Stimulated activated CD4-positive, alpha-beta T cell treated with anti-CD3 and anti-CD28 coated beads, Interleukin-1b, Interleukin-23, amount 100 ng/mL, for 48 hours (primary cell): ENCODE measurements around the gene NELFA.
"Not testable (repeated sequence)": the region's sequence is repeated elsewhere in the genome, so short reads cannot be mapped to it uniquely, and the experiment has no call there.

Experiments
- DNase-seq: peaks from one replicate; pipeline ENCODE4 v3.0.0-alpha.2; 2020

Gene NELFA

DNA sequence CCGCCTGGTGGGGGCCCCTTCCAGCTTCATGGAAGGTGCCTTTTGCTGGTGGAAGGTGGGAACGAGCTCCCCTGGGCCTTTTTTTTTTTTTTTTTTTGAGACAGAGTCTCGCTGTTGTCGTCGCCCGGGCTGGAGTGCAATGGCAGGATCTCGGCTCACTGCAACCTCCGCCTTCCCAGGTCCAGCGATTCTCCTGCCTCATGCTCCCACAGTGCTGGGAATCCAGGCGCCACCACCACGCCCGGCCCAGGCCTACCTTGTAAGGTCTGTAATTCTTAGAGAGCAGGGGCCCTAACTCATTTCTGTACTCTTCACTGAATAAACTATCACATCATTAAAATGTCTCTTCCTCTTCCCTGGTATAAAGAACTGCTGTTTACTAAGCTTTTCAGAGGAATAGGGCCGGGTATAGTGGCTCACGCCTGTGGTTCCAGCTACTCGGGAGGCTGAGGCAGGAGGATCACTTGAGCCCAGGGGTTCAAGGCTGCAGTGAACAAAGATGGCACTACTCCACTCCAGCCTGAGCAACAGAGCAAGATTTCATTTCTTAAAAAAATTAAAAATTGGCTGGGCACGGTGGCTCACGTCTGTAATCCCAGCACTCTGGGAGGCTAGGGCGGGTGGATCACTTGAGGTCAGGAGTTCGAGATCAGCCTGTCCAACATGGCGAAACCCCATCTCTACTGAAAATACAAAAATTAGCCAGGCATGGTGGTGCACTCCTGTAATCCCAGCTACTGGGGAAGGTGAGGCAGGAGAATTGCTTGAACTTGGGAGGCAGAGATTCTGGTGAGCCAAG is 14.9 kb downstream of the NELFA start:
- not testable (repeated sequence) for DNase-seq

DNA sequence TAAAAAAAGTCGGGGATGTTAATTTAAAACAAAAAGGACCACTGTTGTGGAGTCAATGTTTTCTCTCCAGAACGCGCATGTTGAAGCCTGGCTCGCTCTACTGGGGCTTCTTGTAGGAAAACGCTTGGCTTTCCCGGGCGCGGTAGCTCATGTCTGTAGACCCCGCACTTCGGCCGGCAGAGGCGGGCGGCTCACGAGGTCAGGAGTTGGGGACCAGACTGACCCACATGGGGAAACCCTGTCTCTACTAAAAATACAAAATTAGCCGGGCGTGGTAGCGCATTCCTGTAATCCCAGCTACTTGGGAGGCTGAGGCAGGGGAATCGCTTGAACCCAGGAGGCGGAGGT is 15.6 kb downstream of the NELFA start:
- DNase-seq, result no peak

DNA sequence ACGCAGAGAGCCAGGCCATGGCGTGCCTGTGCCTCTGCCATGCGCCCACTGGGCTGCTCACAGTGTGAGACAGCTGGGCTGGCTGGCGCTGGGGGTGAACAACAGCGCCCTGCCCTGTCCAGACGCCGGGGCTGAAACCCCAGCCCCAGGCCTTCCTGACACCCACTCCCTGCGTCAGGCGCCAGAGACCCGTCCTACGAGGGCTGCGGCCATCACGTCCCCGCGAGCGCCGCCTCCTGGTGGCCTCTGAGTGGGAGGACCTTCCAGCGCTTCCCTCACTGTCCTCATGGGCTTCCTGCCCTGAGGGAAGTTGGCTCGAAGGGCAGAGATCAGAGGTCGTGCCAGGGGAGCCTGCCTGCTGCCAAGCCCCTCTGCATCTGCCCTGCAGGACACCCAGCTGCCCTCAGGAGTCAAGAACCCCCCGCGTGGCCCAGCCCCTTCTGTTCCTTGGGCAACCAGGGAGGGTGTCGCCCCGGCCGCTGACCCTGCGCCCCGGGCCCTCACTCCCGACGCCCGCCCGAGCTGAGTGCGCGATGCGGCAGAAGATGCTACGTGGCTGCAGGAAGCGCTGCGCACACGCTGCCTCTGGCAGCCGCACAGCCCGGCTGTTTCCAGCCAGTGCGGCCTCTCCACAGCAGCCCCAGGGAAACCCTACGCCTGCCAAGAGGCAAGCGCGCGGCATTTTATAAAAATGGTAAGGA is 16.2 kb downstream of the NELFA start:
- DNase-seq, result no peak

DNA sequence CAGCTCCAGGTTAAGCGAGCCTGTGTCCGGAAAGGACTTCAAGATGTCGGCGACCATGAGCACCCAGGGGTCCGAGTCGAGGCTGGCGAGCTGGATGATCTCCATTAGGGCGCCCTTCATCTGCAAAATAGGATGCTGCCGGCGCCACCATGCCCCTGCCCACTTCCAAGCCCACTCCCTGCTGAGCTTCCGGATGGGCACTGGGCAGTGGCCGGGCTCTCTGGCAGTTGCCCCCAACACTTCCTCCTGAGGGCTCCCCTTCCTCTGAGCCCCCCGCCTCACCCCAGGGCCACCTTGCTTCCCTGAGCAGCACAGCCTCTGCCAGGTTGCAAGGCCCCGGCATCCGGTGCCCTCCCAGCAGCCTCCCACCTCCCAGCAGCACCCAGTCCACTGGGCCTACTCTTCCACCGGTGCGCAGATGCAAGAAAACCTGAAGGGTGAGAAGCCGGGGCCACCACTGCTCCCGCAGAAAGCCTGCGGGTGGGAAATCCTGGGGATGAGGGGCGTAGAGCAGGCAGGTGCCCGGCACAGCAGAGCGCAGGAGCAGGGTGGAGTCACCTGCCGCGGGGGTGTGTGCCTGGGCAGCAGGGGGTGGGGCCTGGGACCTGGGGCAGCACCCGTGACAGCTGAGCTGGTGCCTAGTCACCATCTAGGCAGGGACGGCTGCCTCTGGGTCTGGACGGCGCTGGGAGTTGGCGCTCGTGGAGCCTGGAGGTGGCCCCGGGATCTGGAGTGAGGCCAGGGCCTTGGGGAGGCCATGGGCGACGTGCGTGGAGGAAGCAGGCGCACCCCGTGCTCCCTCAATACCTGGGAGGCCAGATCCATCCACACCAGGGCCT is 17.0 kb downstream of the NELFA start:
- DNase-seq, result no peak

DNA sequence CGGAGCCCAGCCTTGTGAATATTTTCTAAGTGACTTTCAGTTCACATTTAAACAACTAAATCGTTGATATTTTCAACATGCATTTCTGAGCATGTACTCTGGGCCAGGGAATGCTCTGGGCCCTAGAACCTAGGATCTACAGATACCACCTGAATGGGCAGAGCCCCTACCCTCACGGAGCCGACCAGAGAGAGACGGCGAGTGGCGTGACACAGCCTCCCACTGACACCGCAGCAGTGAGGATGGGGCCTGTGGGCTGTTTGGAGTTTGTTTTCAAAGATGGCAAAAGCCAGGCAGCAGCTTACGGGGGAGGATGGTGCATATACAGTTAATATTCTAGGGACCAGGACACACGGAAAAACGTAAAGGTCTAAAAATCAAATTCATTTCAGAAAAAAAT is 17.7 kb downstream of the NELFA start:
- DNase-seq, result no peak

DNA sequence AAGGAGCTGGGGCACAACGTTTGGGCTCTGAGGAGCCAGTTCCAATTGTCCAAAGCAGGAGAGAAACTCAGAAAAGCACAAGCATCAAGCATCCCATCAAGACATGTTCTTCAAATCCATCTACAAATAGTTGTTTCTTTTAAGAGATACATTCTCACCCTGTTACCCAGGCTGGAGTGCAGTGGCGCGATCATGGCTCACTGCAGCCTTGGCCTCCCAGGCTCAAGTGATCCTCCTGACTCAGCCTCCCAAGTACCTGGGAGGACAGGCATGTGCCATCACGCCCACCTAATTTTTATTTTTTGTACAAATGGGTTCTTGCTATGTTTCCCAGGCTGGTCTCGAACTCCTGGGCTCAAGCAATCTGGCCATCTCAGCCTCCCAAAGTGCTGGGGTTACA is 18.1 kb downstream of the NELFA start:
- DNase-seq, result no peak

DNA sequence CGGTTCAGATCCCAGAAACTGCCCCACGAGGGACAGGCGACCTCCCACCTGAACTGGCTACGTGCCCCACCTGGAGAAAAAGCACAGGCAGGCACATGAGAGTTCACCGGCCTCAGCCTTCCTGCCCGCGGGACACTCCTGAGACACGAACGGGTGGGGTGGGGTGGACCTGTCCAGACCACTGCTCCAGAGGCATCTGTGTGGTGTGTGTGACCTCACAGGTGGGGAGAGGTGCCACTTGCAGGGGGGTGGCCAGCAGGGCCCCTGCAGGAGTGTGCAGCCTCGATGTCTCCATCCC is 18.5 kb downstream of the NELFA start:
- no peak for DNase-seq

DNA sequence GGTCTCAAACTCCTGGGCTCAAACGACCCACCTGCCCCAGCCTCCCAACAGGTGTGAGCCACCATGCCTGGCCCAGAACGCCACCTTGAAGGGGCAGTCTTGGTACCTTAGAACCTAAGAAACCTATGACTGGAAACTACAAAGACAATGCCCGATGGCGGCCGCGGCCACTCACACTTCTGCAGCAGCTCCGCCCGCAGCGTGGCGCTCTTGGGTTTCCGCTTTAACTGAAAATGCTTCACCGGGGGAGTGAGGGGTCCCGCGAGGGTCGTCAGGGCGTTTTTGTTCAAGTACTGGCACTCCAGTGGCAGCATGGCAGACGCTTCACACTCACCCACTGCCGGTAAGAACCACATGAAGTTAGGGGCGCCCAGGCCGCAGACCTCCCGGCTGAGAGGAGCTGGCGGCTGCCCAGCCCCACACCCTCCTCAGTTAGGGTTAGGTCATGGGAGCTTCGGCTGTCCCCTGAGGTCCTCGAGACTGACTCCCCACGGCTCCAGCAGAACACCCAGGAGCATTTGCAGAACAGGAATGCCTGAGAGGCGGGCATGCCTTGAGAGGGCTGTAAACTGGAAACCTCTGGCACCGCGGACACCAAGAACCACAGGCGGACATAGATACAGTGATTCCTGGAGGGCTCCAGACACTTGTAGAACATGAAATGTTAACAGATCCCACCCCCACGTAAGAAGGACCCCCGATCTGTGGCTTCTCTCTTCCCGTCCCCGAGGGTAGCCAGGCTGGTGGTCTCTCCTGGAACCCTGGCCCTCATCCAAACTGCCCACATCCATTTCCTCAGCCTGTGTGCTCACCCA is 19.0 kb downstream of the NELFA start:
- no peak for DNase-seq

DNA sequence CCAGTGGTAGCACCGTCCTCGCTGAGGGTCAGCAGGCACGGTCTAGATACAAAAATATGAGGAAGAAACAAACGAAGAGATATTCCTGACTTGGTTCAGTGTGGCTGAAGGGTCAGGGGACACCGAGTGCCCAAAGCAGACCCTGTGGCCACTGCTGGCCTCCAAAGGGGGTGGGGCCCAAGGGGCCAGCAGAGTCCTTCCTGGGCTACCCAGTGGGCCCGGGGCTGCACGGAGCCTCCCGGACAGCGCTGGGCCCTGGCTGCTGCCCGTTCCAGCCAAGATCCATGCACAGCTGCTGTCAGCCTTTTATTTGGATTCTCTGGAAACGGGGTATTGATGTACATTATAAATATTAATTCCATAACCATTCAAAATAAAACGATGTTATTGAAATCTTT is 20.4 kb downstream of the NELFA start:
- no peak for DNase-seq

DNA sequence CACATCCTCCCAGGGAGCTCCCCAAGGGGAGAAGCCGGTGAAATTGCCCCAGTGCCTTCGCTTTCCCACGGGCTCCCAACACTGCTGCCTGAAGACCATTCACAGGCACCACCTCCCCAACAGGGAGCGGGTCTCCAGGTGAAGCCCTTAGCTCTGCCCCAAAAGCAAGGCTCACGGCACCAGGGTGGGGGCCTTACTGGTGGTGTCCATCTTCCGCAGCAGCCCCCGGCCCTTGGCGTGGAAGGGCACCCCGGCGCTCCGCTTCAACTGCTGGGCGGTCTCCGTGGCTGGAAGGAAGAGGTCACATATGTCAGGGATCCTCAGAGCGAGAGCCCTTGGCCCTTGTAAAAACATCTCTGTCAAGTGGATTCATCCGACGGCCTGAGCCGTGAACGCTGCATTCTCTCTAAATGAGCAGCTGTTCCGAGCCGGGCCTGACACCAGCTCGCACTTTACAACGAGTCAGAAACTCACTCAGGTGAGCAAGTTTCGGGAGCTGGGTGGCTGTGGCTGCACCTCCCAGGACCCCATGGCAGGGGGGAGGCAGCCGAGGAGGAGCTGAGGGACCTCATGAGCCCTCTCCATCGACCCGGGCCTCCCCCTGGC is 20.9 kb downstream of the NELFA start:
- DNase-seq, result no peak

DNA sequence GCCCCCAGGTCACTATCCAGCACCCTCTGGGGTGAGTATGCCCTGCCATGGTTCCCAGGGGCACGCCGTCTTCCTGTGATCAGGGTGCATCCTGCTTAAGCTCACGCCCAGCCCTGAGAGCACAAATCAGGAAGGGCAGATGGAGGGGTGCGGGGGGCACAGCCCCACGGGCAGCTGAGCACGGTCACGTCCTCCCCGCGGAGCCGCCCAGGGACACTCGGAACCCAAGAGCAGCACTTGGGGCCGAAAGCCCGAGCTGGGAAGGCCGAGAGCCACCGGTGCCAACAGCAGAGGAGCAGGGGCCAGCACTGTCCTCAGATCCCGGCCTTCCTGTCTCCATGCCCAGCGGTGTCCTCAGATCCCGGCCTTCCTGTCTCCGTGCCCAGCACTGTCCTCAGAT is 21.5 kb downstream of the NELFA start:
- DNase-seq, result no peak

DNA sequence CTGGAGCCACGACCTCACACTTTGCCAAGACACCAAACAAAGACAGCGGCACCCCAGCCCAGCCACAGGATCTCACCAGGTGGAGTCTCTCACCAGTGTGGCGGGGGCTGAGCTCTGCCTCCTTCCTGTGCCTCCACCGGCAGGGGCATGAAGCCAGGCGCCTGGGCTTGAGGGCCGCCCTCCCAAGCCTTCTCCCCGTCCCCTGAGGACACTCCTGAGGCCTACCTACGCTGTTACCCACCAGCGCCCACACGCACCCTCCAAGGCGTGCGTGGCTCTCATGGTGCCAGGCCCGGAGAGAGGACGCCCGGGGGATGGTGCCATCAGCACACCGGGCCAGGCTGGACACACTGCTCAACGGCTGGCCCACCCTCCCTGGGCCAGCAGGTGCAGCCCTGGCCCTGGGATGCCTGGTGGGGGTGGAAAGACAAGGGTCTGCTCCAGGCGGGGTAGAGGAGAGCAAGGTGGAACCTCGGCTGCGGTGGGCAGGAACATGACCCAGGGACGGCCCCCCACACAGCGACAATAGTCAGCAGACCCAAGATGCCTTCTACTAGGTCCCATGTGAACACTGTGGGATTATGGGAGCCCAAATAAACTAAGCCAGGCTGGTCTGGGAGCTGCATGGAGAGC is 22.1 kb downstream of the NELFA start:
- DNase-seq, result no peak

DNA sequence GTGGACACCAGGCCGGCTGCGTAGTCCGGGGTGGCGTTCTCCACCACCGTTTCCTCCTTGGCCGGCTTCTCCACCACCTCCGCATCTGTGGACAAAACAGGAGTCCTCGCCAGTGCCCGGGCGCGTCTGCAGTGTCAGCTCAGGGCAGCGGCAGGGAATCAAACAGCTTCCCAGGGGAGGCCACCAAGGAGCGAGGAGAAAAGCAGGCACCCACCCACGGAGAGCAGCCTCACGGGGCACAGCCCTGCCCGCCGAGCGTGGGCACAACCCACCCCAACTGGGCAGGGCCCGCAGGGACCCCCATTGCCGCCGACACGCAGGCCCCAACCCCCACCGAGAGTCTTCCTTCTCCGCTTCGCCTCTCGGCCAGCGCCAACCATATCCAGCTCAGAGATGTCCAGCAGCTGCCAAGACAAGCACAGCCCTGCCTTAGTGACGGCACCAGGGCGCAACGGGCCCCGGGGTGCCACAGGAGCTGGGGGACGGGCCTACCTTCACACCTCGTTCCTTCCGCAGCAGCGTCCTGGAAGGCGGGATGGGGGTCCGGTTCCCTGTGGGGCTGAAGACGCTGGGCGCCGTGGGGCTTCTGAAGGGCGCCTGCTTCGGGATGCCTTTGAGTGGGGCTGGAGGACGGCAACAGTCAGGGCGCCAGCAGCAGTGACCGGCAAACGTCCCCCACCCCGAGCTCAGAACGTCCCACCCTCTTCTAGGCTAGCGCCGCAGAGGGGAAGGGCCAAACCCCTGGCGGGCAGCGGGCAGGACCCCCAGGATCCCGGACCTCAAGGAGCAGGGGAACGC is 22.8 kb downstream of the NELFA start:
- no peak for DNase-seq

DNA sequence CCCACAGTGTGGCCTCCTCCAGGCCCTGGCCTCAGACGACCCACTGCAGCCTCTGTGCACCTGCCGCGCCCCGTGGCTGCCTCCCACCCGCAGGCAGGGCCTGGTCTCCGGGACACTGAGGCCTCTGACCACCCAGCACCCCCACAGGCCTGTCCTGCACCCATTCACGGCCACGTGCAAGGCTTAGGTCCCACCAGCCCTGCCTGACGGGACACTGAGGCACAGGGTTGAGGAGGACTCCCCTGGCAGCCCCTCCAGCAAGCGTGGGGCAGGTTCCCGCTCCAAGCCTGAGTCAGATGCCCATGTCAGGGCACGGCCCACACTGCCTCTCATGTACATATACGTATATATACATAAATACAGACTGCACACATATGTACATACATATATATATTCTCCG is 23.5 kb downstream of the NELFA start:
- no peak for DNase-seq

DNA sequence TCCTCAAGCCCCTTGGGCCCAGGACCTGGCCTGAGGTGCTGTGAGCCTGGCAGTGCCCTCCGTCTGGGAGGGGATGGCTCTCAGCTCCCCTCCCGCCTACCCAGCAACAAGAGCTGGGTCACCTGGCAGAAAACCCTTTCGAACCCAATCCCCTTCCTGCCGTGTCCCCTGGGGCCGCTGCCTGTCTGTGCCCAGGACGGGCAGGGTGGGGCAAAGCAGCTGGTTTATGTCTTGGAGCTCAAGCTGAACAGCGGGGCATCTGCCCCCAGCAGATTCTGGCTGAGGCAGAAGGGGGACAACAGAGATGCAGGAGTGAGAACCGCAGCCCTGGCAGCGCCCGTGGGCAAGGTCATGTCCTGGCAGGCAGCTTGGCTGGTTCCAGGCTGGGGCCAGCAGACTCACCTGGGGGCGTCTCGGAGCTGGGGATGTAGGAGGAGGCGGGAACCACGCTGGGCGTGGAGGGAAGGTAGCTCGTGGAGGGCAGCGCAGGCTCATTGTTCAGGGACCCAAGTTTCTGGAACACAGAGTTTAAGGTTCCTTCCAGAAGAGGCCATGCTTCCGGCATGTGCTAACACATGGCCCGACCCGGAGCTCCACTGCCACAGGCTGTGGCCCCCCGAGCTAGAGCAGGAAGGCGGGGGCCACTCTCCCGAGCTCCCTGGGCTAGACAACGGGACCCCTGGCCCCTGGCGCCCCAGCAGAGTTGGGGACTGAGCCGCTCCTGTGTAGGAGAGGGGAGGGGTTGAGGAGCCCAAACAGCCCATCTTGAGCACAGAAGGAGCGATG is 24.2 kb downstream of the NELFA start:
- DNase-seq, result no peak

DNA sequence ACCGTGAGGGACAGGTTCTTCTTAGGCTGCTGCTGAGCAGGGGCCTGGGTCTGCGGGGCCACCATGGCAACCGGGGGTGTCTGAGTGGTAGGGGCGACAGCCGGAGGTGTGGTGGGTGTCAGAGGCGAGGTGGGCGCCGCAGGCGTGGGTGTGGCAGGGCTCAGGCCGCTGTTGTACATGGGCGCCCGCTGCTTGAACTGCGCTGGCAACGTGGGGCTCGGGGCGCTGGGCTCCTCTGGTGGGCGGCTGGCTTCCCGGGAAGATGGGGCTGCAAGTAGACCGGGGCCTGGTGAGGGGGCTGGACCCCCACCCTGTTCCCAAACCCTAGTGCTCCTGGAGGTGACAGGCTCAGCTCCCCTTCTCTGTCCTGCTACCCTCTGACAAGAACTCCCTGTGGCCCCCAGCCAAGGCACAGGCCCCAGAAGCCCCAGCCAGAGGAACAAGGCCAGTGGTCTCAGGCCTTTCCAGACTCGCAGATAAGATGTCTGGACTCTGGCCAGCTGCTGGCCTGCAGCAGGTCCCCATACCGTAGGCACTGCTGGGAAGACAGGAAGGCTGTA is 24.8 kb downstream of the NELFA start:
- DNase-seq, result no peak

DNA sequence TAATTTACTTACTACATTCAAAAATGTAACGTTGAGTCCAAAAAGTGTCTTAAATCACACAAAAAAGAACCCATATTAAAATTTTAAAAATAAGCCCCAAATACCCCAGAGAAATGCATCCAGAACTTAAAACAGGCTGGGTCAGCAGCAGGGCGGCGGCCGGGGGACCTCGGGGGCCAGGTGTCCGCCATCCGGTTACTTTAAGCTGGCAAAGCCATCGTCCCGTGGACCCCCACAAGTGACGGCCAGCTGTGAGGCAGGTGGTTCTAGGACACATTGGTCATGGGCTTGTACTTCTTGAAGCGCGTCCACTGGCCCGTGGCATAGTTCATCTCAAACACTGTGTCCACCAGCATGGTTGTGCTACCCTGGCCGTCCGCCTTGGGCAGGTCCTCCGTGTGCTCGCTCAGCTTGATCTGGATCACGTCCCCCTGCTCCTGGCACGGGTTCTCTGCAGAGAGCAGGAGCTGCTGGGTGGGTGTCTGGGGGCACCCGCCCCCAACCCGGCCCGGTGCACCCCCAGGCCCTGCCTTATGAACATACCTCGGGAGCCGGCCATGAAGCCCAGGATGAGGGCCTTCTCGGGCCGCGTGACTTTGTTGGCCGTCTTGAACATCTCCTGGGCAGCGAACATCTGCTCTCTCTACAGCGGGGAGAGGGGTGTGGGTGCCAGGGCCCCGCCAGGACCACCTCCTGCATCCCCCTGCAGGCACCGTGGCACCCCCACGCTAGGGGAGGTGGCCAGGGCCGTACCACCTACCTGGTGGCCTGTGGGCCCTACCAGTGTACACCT is 25.5 kb downstream of the NELFA start:
- DNase-seq, result no peak

DNA sequence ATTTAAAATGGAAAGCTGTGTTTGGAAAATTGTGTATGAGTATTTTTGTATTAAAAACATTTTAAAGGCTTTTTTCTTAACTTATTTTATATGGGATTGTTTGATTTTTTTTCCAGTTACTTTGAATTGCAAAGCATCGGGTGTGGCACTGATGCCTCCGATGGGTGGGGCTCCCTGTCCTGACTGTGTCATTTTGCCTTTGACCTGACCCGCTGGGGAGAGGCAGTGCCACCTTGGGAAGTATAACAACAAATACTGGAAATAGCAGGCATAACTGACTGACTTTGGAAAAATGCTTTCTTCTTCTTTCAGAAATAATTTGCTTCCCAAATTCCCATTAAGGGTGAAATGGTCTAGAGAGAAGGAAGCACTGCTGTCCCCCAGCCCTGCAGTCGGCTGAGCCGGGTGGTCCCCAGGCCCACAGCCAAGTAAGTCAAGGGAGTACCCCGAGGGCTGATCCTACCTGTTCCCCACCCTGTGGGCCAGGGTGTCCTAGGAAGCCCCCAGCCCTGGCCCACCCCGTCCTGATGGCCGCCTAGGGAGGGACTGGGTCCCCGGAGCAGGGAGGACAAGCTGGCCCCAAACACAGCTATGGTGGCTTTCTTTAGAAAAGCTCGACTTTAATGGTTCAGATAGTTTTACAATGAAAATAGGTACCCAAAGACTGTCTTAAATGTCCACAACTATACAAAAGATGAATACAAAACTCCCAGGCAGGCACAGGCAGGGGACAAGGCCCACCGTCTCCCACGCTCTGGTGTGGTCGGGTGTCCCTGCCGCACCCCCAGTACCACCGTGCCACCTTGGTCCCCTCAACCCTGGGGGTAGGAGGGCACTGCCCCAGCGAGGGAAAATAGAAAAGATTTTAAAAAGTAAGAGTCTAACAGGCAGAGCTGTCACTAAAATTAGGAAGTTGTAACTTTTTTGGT is 26.4 kb downstream of the NELFA start:
- no peak for DNase-seq
